Anterior cingulate cortex (tissue), 58 donors: ENCODE data around the gene MMADHC.

ENCODE experiments used
- DNase-seq, 58 donors: peaks; one replicate each; lab custom pipeline; 2025; lab: John Stamatoyannopoulos, UW

The MMADHC gene

GRCh38 chr2:149587220-149587949 is at the start of gene MMADHC:
TSS of gene MMADHC (minus strand) at chr2:149587775. CDS start at chr2:149587097, 678 bp downstream.
- peak; percentile 61 to 96 (median 88) for DNase-seq

DNA sequence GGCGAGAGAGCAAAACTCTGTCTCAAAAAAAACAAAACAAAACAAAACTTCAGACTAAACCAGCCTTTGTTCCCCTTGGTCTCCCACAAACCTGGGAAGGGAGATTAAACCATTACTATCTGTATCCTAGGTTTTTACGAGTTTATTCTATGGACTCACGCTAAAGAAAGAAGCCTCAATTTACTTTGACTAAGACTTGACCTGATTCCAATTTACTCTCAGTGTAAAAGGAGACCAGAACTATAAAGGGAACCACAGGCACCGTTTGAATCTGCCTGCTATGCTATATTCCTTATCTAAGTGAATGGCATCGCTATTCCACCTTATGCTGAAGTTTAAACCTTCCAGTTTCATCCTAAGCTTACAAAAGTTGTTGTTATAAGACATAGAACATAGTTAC is 46.5 kb upstream of the MMADHC start:
- DNase-seq, result no peak

GRCh38 chr2:149630445-149630844 is 42.9 kb upstream of the MMADHC start:
- no peak for DNase-seq

DNA sequence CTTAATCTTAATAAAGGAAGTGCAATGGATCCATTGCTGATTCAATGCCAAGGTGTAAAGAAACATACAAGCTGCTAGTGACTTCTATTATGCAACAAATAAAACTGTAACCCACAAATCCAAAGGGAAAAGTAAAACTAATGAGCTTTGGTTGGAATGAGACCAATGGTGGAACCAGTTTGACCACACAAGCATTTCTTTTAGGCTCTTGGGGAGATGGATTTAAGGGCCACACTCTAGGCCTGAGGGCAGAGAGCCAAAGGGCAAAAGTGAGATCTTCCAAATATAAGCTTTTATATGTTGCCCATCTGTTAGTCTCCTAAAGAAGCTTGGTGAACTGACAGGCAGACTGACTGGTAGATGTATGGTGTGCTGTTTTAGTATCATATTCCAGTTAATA is 41.5 kb upstream of the MMADHC start:
- DNase-seq, result no peak

DNA sequence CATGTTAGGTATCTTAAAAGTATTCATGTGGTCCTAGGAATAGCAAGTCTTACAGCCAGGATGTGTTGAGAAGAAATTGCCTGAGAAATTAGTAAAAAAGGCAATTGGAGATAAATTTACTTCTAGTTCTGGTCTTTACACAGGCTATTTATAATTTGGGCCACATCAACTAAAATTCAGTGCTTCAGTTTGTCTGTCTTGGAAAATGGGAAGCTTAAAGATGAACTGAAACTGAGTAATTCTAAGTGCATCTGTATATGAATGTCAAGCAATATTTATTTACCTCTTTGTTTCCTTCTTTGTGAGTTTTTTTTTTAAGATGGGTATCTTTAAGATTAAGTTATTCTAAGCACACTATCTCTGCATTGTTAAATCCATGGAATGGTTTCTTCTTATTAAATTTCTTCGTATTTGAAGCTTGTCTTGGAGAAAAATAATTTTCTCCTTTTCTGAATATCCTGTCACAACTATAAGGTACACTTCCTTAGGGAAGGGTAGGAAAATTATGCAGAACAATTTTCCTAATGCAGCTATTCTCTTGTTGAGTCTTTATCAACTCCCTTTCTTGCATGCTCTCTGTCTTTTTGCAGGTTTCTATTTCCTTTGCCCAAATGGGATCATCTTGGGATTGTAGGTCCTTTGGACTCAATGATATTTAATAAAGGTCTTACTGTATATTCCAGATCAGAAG is 39.7 kb upstream of the MMADHC start:
- DNase-seq, result no peak

DNA sequence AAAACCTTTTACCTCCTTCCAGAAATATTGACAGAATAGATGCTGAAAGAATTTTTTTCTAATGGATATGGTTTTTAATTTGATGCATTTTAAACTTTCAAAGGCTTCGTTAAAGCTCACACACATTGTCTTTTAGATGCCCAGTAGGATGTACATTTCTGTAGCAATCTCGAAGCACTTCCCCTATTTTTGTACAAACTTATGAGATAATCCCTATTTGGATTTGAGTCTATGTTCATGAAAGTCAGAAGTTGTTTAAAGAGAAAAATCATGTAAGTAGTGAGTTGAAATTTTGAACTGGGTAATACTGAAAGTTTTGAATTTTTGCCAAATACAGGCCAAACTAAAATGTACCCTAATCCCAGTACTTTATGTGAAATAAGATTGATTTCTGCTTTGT is 38.1 kb upstream of the MMADHC start:
- no peak for DNase-seq

DNA sequence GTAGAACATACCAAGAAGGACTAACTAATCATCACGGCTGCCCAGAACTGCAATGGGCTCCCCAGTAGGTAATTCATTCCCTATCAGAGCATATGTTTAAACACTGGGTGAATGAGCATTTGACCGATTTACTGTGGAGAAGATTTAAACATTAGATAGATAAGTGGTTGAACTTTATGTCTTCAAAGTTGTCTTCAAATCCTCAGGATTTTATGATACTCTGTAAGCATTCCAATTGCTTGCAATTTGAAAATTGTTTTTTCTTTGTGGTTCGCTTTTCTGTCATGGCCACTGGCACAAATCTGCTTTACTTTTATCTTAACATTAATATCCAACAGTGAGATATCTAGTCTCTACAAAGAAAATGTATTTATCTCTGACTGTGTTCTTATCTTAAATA is 37.7 kb upstream of the MMADHC start:
- DNase-seq, result no peak

DNA sequence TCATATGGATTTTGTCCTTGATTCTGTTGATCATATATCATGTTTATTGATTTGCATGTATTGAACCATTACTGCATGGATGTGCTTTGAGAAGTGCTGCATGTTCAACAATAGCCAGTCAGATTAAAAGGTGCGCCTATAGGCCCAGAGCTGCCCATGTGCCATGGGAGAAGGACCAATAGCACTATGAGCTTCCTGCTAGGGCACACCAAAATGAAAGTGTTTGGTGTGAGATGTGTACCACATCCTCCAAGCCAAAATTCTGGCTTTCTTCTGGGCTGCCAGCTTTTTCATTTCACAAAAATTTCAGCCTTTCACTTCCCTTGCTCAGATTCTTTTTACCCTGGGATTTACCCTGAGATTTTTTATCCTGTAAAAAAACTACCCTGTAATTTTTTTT is 34.8 kb upstream of the MMADHC start:
- no peak for DNase-seq

- DNase-seq, result no peak
Measured at GRCh38 chr2:149617476-149617875, 29.9 kb upstream of the MMADHC start.

DNA sequence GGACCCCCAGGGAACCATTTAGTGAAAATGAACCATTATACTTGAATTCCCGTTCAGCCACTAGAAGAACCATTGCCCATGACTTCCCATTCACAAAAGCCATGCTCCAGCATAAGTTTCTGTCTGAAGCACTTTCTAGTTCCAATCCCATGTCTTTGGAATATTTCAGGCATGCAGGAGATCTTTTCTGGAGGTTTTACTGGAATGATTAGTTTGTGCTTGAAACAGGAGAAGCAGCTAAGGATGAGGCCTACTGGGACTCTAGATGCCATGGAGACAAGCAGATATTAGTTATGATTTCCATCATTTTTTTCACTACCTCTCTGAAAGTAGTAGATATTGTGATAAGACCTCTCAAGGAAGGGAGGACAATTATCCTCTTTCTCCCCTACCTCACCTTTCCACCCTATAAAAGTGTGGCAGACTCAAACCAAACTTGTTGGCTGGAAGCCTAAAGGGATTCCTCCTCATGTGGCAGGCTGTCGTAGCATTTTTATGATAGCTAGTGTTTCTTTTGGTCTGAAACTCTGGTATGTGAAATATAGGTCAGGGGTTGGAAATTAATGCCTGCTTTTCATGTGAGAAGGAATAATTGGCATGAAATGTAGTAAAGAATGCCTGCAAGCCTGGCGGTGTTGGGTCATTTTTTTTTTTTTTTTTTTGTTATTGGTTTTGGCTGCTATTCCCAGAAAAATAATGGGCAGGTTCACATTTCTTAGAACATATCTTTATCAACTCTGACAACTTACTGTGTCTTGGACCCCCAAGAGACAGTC is 29.3 kb upstream of the MMADHC start:
- no peak for DNase-seq

- no peak for DNase-seq
Measured at GRCh38 chr2:149613704-149614103, 26.1 kb upstream of the MMADHC start.

- DNase-seq, result no peak
Measured at GRCh38 chr2:149612122-149612521, 24.5 kb upstream of the MMADHC start.

GRCh38 chr2:149611100-149611820 is 23.7 kb upstream of the MMADHC start:
- no peak for DNase-seq

DNA sequence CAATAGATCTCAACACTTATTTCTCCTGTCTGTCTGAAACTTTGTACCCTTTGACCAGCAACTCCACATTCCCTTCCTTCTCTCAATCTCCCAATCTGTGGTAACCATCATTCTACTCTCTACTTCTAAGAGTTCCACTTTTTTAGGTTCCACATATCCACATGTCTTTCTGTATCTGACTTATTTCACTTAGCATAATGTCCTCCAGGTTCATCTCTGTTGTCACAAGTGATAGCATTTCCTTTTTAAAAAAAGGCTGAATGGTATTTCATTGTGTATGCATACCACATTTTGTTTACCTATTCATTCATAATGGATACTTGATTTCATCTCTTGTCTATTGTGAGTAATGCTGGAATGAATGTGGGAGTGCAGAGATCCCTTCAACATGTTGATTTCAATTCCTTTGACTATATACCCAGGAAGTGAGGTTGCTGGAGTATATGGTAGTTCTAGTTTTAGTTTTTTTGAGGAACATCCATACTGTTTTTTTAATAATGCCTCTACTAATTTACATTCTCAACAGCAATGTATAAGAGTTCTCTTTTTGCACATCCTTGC is 18.8 kb upstream of the MMADHC start:
- no peak for DNase-seq

GRCh38 chr2:149603248-149603647 is 15.7 kb upstream of the MMADHC start:
- DNase-seq, result no peak

DNA sequence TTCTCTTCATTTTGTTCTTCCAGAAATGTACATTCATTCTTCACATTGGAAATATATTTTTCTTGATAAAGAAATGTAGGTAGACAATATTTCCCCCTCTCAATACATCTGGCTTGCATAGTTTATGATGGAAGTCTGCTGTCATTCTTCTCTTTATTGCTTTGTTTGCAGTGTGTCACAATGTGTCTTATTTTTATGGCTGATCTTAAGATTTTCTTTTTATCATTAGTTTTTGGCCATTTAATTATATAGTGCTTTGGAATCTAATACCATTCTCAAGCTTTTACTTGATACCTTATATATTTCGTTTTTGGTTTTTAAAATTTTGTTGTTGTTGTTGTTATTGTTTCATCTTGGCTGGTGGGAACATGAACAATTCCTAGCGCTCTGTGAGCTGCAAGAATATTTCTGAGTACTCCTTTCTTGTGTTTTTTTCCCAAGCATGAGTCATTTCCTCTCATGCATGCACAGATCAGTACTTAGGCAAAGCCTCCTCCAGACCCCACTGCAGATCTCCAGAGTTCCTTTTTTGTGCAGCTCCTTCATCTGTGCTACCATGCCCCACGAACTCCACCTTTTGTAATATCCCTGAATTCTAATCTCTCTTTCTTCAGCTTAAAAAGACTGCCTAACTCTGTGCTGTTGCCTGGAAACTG is 13.7 kb upstream of the MMADHC start:
- DNase-seq, result no peak

- peak in 42 of 58 donors; percentile 1 to 71 (median 15) for DNase-seq
Measured at GRCh38 chr2:149597668-149598326, 10.2 kb upstream of the MMADHC start.

DNA sequence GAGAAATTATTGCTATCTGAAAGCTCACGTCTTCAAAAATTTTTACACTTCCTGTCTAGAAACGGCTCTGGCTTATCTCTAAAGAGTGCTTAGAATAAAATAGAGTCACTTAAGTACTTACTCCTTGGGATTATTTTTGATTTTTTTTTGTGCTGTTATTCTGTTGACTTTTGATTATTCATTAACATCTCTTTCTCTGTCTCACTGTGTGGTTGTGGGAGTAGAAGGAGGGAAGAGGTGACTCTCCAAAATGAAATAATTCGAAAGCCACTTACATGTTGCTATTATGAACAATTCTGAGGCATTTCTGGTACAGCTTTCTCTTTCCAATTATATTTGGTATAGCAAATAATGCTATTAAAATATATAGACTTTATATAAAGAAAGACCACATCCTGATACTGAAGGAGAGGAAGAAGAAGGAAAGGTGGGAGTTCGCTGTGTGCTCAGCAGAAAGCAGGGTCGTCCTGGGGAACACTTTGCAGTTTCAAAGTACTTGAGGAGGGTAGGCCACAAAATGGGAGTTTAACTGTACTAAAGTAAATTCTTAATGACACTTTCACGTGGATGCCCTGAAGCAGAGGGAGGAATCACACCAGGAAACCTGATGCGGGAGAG is 9.6 kb upstream of the MMADHC start:
- peak in 1 of 58 donors; percentile 11 for DNase-seq

GRCh38 chr2:149596471-149596870 is 8.9 kb upstream of the MMADHC start:
- no peak for DNase-seq
